Measurements from ENCODE around the gene PRSS12.

PRSS12 gene

DNA sequence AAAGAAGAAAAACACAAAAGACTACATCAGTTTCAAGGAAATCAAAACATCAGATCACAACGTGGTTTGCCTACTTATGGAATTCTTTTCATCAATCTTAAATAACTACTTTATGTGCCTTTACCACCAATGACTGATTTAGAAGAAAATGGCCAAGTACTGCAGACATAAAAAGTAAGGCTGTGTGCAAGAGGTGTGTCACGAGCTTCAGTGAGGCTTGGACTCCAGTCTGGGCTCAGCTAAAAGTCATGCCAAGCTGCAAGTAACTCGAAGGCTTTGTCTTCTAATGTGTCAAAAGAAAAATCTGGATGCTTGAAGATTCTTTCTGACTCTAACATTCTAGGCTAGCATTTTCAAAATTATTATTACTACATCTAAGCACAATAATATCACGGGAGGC, 17.0 kb downstream of the PRSS12 start:
- DNase-seq (ENCODE audit: low read depth in 1 of 2, low spot score in 1 of 2): no peak
- TF ChIP-seq SPI1 (IDR thresholded peaks at IDR 0.05; ENCODE audit: borderline replicate concordance, low read depth) (no peak), POLR2AphosphoS5 (IDR thresholded peaks at IDR 0.05; ENCODE audit: low read depth) (no peak), GABPA (IDR thresholded peaks at IDR 0.05; ENCODE audit: low read depth) (no peak)
- TF ChIP-seq, protein P1, sequence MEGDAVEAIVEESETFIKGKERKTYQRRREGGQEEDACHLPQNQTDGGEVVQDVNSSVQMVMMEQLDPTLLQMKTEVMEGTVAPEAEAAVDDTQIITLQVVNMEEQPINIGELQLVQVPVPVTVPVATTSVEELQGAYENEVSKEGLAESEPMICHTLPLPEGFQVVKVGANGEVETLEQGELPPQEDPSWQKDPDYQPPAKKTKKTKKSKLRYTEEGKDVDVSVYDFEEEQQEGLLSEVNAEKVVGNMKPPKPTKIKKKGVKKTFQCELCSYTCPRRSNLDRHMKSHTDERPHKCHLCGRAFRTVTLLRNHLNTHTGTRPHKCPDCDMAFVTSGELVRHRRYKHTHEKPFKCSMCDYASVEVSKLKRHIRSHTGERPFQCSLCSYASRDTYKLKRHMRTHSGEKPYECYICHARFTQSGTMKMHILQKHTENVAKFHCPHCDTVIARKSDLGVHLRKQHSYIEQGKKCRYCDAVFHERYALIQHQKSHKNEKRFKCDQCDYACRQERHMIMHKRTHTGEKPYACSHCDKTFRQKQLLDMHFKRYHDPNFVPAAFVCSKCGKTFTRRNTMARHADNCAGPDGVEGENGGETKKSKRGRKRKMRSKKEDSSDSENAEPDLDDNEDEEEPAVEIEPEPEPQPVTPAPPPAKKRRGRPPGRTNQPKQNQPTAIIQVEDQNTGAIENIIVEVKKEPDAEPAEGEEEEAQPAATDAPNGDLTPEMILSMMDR (IDR thresholded peaks at IDR 0.05; ENCODE audit: insufficient read depth, low read length): no peak
- TF ChIP-seq, protein P2, sequence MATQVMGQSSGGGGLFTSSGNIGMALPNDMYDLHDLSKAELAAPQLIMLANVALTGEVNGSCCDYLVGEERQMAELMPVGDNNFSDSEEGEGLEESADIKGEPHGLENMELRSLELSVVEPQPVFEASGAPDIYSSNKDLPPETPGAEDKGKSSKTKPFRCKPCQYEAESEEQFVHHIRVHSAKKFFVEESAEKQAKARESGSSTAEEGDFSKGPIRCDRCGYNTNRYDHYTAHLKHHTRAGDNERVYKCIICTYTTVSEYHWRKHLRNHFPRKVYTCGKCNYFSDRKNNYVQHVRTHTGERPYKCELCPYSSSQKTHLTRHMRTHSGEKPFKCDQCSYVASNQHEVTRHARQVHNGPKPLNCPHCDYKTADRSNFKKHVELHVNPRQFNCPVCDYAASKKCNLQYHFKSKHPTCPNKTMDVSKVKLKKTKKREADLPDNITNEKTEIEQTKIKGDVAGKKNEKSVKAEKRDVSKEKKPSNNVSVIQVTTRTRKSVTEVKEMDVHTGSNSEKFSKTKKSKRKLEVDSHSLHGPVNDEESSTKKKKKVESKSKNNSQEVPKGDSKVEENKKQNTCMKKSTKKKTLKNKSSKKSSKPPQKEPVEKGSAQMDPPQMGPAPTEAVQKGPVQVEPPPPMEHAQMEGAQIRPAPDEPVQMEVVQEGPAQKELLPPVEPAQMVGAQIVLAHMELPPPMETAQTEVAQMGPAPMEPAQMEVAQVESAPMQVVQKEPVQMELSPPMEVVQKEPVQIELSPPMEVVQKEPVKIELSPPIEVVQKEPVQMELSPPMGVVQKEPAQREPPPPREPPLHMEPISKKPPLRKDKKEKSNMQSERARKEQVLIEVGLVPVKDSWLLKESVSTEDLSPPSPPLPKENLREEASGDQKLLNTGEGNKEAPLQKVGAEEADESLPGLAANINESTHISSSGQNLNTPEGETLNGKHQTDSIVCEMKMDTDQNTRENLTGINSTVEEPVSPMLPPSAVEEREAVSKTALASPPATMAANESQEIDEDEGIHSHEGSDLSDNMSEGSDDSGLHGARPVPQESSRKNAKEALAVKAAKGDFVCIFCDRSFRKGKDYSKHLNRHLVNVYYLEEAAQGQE (IDR thresholded peaks at IDR 0.05; ENCODE audit: insufficient replicate concordance, low read depth): no peak
- no peak overlapping the region for H3K27ac ChIP-seq (replicated peaks)
- no peak overlapping the region for H3K4me3 ChIP-seq (replicated peaks; ENCODE audit: insufficient read depth, low read length)
- H3K27me3 ChIP-seq (ENCODE audit: insufficient read depth, poor library complexity, severe bottlenecking): no peaks in the 10 kb centered on the region

DNA sequence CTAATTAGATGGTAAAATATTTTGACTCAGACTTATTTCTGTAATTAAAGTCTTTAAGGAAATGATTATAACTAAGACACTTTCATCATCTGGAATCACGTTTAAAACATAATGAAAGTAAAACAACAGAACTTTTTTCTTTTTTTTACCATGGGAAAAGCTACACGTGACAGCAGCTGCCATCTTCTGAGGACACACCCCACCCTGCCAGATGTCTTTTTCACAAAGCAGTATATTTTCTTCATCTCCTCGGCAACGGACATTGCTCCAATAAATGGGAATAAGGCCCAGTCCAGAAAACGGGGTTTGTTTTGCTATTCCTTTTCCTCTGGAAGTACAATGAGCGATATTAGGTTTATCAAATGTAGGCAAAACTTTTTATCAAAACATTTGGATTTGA, 17.5 kb downstream of the PRSS12 start:
- no peak overlapping the region for H3K4me3 ChIP-seq (replicated peaks; ENCODE audit: insufficient read depth, low read length)
- H3K27ac ChIP-seq (replicated peaks): no peak overlapping the region
- TF ChIP-seq, protein P1 (IDR thresholded peaks at IDR 0.05; ENCODE audit: insufficient read depth, low read length): no peak
- TF ChIP-seq POLR2AphosphoS5 (IDR thresholded peaks at IDR 0.05; ENCODE audit: low read depth): no peak
- TF ChIP-seq GABPA (IDR thresholded peaks at IDR 0.05; ENCODE audit: low read depth): no peak
- TF ChIP-seq, protein P2 (IDR thresholded peaks at IDR 0.05; ENCODE audit: insufficient replicate concordance, low read depth): no peak
- no peak for TF ChIP-seq SPI1 (IDR thresholded peaks at IDR 0.05; ENCODE audit: borderline replicate concordance, low read depth)
- no peaks in the 10 kb centered on the region for H3K27me3 ChIP-seq (ENCODE audit: insufficient read depth, poor library complexity, severe bottlenecking)
- no peak for DNase-seq (ENCODE audit: low read depth in 1 of 2, low spot score in 1 of 2)

DNA sequence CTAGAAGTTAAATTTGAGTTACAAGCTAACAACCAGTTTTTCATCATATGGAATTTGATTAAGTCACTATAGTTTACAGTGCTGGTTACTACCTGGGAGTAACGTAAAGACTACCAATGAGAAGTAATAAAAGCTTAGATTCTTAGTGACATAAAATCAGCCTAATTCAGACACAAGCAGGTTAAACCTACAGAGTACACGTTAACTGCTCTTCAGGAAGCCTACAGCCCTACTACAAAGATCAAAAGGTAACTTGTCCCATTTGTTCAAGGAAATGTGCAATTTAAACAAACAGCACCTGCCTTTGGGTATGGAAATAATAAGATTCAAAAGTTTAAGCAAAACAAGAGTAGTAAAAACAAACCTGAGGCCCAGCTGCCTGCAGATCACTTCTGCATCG, 21.5 kb downstream of the PRSS12 start:
- no peak overlapping the region for H3K4me3 ChIP-seq (replicated peaks; ENCODE audit: insufficient read depth, low read length)
- no peak for DNase-seq (ENCODE audit: low read depth in 1 of 2, low spot score in 1 of 2)
- no peaks in the 10 kb centered on the region for H3K27me3 ChIP-seq (ENCODE audit: insufficient read depth, poor library complexity, severe bottlenecking)
- no peak overlapping the region for H3K27ac ChIP-seq (replicated peaks)
- TF ChIP-seq SPI1 (IDR thresholded peaks at IDR 0.05; ENCODE audit: borderline replicate concordance, low read depth): no peak
- TF ChIP-seq GABPA (IDR thresholded peaks at IDR 0.05; ENCODE audit: low read depth): no peak
- no peak for TF ChIP-seq POLR2AphosphoS5 (IDR thresholded peaks at IDR 0.05; ENCODE audit: low read depth)
- TF ChIP-seq, protein P1 (IDR thresholded peaks at IDR 0.05; ENCODE audit: insufficient read depth, low read length): no peak
- TF ChIP-seq, protein P2 (IDR thresholded peaks at IDR 0.05; ENCODE audit: insufficient replicate concordance, low read depth): no peak
